ENCODE results near the gene FGF7. TPM values are rescaled to one million over a fixed set of nuclear protein-coding genes. Genes with fewer than 3 reads are reported as not detected.
A peak's percentile ranks its signal among the peaks of the same experiment; 100 is the strongest.

FGF7 gene
- total and polyA plus RNA-seq, 2 donors (not counting 1 experiment from before 2014, with no cell fraction given): 0.10 TPM; not detected in 1

GRCh38 chr15:49421991-49422390, 1.1 kb upstream of the FGF7 start:
- WGBS (ENCODE audit: insufficient coverage): no CpG with 5 or more reads among the region's 9 CpGs
- ATAC-seq (ENCODE audit: low read depth): peak; percentile 24
- Histone ChIP-seq H3K79me2 (ENCODE audit: control insufficient read depth, insufficient read depth, low read length) (no peaks in the 10 kb centered on the region), H3K4me3 (ENCODE audit: control extremely low read depth in 1 of 5, extremely low read depth in 1 of 5, insufficient read depth in 1 of 5, low read depth in 2 of 5, low read length in 4 of 5) (peak overlapping the region in 1 of 5 experiments; percentile 8), H3K9ac (ENCODE audit: low read length) (no peak overlapping the region), H3K4me1 (ENCODE audit: control insufficient read depth in 2 of 2, insufficient read depth in 2 of 2, low read length in 2 of 2) (no peaks in the 10 kb centered on the region), H3K27ac (ENCODE audit: low read length in 2 of 2) (no peak overlapping the region), H3K9me3 (ENCODE audit: control extremely low read depth in 1 of 3, control insufficient read depth in 2 of 3, insufficient read depth in 1 of 3, low read length in 2 of 3) (no peaks in the 10 kb centered on the region), H3K36me3 (replicated peaks in 1 of 2; ENCODE audit: control extremely low read depth in 1 of 2, control insufficient read depth in 1 of 2, extremely low read depth in 1 of 2, insufficient read depth in 2 of 2, low read length in 1 of 2) (no peaks in the 10 kb centered on the region), H2AFZ (ENCODE audit: insufficient read depth, low read depth, low read length, poor library complexity, severe bottlenecking) (peak overlapping the region; percentile 52), H3K27me3 (replicated peaks in 1 of 4; ENCODE audit: control extremely low read depth in 1 of 4, control insufficient read depth in 3 of 4, insufficient read depth in 4 of 4, low read length in 3 of 4) (no peaks in the 10 kb centered on the region), H3K4me2 (replicated peaks; ENCODE audit: low read depth, low read length, poor library complexity, severe bottlenecking) (peak overlapping the region; percentile 39), H4K20me1 (ENCODE audit: control insufficient read depth, insufficient read depth, low read length, poor library complexity, severe bottlenecking) (no peaks in the 10 kb centered on the region)
- POLR2A ChIA-PET: no interaction called here
- Mint-ChIP-seq H3K4me1 (peaks cover 3% of the 10 kb centered on the region), H3K27ac (peak overlapping the region; percentile 46), H3K4me3 (peak overlapping the region; percentile 33), H3K27me3 (peaks cover 4% of the 10 kb centered on the region), H3K9me3 (ENCODE audit: insufficient read depth) (no peaks in the 10 kb centered on the region)
- CTCF ChIA-PET: interaction anchor here (0.6 to 5.7 kb wide), 21 partner anchors 8 to 1040 kb away, joined by 3 to 101 read pairs (median 4); partner anchors contain the start of genes DTWD1, EID1 and FAM227B
- TF ChIP-seq CTCF (IDR thresholded peaks at IDR 0.05) (peak; percentile 73), EZH2 (IDR thresholded peaks at IDR 0.05; ENCODE audit: borderline replicate concordance, insufficient read depth, low read depth, low read length, poor library complexity, severe bottlenecking) (no peak)
- DNase-seq: peak; percentile 63
- intact Hi-C loops (cut with micrococcal nuclease): loop anchor here (5.0 kb wide), 1 partner anchor 1060 kb away; no protein-coding TSS in a partner anchor

- Histone ChIP-seq H4K20me1 (ENCODE audit: control insufficient read depth, insufficient read depth, low read length, poor library complexity, severe bottlenecking) (no peaks in the 10 kb centered on the region), H3K4me2 (replicated peaks; ENCODE audit: low read depth, low read length, poor library complexity, severe bottlenecking) (no peak overlapping the region), H3K4me3 (ENCODE audit: control extremely low read depth in 1 of 5, extremely low read depth in 1 of 5, insufficient read depth in 1 of 5, low read depth in 2 of 5, low read length in 4 of 5) (no peak overlapping the region), H3K9me3 (ENCODE audit: control extremely low read depth in 1 of 3, control insufficient read depth in 2 of 3, insufficient read depth in 1 of 3, low read length in 2 of 3) (no peaks in the 10 kb centered on the region), H3K27me3 (replicated peaks in 1 of 4; ENCODE audit: control extremely low read depth in 1 of 4, control insufficient read depth in 3 of 4, insufficient read depth in 4 of 4, low read length in 3 of 4) (no peaks in the 10 kb centered on the region), H3K4me1 (ENCODE audit: control insufficient read depth in 2 of 2, insufficient read depth in 2 of 2, low read length in 2 of 2) (no peaks in the 10 kb centered on the region), H3K79me2 (ENCODE audit: control insufficient read depth, insufficient read depth, low read length) (no peaks in the 10 kb centered on the region), H3K36me3 (replicated peaks in 1 of 2; ENCODE audit: control extremely low read depth in 1 of 2, control insufficient read depth in 1 of 2, extremely low read depth in 1 of 2, insufficient read depth in 2 of 2, low read length in 1 of 2) (no peaks in the 10 kb centered on the region), H3K9ac (ENCODE audit: low read length) (no peak overlapping the region), H2AFZ (ENCODE audit: insufficient read depth, low read depth, low read length, poor library complexity, severe bottlenecking) (no peak overlapping the region), H3K27ac (ENCODE audit: low read length in 2 of 2) (no peak overlapping the region)
- TF ChIP-seq EZH2 (IDR thresholded peaks at IDR 0.05; ENCODE audit: borderline replicate concordance, insufficient read depth, low read depth, low read length, poor library complexity, severe bottlenecking) (no peak), CTCF (IDR thresholded peaks at IDR 0.05) (no peak)
- CTCF ChIA-PET: interaction anchor here (4.0 kb wide), 1 partner anchor 188 kb away, joined by 42 read pairs; no protein-coding TSS in a partner anchor
- POLR2A ChIA-PET: no interaction called here
- Mint-ChIP-seq H3K4me3 (no peak overlapping the region), H3K27ac (no peak overlapping the region), H3K4me1 (peaks cover 3% of the 10 kb centered on the region), H3K27me3 (peaks cover 3% of the 10 kb centered on the region), H3K9me3 (ENCODE audit: insufficient read depth) (no peaks in the 10 kb centered on the region)
- intact Hi-C loops (cut with micrococcal nuclease): loop anchor here (5.0 kb wide), 1 partner anchor 1062 kb away; no protein-coding TSS in a partner anchor
- ATAC-seq (ENCODE audit: low read depth) (no peak), DNase-seq (no peak)
- 100% methylated on average over 1 of the region's 6 CpGs for WGBS (ENCODE audit: insufficient coverage)
Observed at GRCh38 chr15:49423901-49424550, 984 bp downstream of the FGF7 start.
